Measurements from ENCODE around the gene SLC6A18.

SLC6A18 gene

DNA sequence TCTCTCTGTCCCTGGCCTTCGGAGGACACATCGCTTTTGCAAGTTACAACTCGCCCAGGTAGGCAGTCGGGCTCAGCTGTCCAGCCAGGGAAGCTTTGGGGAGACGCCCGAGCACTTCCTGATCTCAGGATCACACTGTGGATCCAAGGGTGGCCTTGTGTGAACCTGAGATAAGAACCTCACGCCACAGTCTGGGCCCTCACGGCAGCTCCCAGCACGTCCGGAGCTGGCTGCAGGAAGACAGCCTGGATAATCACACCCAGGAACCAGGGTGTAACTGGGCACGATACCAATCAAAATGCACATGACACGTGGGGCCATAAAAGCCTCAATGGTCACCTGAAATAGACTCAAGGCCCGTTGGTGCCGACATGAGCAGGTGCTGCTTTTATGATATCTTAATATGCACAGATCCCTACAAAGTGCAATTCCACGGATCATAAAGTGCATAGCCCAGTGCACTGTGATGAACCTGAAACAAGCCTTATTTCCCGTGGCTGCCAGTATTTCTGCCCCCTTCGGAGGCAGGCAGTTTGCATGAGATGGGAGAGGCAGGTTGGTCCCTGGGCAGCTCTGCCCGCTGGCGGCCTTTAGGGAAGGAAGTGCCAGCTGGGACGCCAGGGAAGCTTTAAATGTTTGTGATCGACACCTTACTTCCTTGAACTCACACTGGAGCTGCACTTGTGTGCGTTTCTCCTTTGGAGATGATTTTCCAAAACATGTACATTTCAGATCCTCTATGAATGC, 14.5 kb downstream of the SLC6A18 start:
- peak; percentile 43 for DNase-seq

DNA sequence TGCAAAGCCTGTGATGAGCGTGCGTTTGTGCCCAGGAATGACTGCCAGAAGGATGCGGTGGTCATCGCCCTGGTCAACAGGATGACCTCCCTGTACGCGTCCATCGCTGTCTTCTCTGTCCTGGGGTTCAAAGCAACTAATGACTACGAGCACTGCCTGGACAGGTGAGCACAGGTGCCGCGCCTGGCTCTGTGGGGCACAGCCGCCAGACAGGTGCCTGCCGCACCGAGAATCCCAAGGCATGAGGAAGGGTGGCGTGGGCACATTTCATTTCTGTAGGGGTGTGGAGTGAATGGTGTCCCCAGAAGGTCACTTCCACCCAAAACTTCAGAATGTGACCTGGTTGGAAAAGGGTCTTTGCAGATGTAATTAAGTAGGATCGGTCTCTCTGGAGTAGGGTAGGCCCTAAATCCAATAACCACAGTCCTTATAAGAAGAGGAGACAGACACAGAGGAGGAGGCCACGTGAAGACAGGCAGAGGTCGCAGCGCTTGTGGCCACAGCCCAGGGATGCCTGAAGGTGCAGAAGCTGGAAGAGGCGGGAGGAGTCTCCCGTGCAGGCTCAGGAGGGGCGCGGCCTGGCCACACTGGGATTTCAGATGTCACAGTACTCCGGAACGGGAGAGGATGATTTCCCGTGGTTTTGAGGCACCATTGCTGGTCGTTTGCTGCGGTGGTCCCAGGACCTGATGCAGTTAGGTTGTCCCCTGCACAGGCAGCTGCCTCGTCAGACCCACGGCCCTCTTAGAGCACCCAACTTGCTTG, 15.5 kb downstream of the SLC6A18 start:
- DNase-seq: no peak

DNA sequence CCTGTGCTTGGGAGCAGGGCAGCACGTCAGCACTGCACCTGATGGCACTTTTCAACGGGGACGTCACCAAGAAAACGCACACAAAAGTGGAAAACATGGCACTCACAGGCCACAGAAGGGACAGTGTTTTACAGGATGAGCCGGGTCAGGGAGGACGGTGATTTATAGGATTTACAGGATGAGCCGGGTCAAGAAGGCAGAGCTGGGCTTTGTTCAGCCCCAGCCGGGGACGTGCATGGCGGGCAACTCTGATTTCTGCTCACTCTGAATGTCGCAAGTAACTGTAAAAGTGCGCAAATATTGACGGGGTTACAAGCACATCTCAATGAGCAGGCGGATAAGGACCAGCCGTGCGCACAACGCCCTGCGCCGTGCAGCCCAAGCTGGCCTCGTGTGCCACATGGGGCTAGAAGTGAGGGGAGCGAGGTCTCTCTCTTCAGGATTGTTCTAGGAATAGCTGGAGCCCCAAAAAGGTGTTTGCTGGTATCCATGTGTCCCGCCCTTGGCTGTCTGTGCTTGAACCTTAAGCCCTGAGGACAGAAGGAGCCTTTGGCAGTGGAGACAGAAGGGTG, 16.4 kb downstream of the SLC6A18 start:
- DNase-seq: no peak

DNA sequence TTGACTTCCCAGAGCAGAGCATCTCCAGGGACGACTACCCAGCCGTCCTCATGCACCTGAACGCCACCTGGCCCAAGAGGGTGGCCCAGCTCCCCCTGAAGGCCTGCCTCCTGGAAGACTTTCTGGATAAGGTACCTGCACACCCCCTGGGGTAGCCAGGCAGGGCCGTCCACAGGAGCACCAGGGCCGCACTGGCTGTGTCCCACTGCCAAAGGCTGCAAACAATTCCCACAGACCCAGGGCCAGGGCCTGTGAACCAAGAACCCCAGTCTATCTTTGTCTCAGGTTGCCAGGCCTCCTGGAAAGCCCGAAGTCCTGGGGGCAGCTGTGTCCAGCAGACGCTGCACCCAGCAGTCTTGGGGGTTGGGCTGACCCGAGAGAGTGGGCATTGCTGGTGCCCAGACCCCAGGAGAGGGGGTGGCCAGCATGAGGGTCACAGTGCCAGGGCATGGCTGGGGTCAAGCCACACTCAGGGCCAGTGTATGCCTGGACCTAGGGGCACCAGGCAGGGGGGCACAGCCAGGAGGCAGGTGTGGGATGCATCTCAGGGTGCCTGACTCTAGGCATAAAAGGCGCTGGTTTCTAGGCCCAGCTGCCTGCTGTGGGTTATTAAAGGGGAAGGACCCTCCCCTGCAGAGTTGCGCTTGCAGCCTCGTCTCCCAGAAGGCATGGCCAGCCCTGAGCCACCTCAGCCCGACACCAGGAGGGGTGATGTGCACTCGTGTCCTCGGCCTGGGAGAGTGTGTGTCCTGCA, 17.7 kb downstream of the SLC6A18 start:
- no peak for DNase-seq

DNA sequence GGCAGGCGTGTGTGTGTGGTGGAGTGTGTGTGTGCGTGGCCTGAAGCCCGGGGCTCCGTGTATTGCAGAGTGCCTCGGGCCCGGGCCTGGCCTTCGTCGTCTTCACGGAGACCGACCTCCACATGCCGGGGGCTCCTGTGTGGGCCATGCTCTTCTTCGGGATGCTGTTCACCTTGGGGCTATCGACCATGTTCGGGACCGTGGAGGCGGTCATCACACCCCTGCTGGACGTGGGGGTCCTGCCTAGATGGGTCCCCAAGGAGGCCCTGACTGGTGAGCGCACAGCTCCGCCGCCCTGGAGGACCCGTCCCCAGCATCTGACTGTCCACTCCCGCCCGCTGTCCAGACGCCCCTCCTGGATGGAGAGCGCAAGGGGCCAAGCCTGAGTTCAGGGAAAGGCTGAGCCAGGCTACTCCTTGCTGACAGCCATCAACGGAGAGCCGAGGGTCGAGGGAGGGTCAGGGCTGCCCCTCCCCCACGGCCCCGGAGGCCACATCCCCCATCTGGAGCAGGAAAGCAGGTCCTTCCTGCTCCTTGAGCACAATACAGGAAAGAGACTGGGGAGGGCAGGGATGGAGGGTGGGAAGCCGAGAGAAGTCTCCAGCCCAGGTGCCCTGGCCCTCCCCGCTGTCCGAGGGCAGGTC, 18.4 kb downstream of the SLC6A18 start:
- no peak for DNase-seq

DNA sequence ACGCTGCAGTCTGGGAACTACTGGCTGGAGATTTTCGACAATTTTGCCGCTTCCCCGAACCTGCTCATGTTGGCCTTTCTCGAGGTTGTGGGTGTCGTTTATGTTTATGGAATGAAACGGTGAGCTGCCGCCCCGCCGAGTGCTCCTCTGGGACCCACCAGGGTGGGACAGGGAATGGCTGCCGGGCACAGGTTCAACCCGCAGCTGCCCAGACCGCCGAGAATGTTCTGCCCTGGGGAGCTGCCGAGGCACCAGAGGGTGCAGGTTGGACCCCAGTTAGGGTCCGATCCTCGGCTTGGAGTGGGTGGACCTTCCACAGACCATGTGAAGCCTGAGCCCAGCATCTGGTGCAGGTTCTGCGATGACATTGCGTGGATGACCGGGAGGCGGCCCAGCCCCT, 19.1 kb downstream of the SLC6A18 start:
- no peak for DNase-seq

DNA sequence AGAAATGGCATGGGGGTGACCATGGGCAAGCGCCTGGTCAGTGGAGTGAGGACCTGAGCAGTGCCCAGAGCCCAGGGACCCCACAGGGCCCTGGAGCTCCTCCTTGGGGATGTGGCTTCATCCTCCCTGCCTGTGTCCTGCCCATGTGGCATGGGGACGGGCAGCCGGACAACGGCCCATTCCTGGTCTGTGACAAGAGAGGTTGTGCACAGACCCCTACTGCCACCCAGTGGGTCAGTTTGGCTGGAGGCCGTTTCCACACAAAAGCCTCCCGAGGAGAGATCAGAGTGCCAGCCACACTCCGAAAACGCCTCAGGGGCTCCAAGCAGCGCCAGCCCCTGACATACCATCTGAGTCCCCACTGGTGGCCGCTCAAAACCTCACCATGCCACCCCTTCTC, 19.8 kb downstream of the SLC6A18 start:
- DNase-seq: peak; percentile 10

DNA sequence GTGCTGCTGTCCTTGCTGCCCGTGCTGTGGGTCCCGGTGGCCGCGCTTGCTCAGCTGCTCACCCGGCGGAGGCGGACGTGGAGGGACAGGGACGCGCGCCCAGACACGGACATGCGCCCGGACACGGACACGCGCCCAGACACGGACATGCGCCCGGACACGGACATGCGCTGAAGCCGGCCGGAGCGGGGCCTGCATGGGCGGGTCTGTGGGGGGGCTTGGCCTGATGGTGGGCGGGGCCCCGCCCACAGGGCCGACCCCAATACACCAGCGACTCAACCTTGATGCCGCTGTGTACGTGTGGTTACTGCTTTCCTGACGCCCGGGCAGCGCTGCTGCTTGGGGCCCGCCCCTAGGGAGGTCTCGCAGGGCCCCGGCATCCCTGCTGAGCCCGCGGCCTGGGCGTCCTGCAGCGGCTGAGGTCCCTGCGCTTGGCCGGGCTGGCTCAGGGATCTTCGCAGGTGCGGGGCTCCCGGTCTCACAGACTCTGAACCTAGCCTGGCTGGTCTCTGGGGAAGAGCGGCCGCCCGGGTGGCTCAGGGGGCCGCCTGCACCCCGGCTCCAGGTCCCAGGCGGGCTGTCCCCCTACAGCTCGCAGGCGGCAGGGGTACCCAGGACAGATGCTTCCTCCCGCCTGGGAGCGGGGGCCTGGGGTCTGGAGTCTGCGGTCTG, 20.9 kb downstream of the SLC6A18 start:
- DNase-seq: peak; percentile 33

DNA sequence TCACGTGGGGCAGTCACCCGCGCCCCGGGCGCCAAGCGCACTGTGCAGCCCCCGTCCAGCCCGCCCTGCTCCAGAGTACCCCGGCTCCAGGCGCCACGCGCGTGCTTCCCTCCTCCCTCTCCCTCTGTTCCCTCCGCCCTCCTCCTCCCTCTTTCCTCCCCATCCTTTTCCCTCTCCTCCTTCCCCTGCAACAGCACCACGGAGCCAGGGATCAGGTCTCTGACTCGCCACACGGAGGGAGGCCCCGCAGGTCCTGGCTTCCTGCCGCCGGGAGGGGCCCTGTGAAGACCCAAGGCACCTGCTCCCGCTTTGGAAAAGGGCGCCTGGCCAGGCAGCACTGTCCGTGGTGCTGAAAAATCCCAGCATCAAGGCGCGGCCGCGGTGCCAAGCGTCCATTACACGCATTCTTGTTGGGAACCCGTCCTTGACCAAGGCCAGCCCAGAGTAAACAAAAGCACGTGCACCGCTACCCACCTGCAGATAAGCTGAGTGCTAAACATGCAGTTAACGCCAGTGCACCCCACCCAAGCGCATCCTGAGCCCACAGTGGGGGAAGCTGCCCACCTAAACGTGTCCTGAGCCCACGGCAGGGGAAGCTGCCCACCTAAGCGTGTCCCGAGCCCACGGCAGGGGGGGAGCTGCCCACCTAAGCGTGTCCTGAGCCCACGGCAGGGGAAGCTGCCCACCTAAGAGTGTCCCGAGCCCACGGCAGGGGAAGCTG, 21.7 kb downstream of the SLC6A18 start:
- peak; percentile 65 for DNase-seq

DNA sequence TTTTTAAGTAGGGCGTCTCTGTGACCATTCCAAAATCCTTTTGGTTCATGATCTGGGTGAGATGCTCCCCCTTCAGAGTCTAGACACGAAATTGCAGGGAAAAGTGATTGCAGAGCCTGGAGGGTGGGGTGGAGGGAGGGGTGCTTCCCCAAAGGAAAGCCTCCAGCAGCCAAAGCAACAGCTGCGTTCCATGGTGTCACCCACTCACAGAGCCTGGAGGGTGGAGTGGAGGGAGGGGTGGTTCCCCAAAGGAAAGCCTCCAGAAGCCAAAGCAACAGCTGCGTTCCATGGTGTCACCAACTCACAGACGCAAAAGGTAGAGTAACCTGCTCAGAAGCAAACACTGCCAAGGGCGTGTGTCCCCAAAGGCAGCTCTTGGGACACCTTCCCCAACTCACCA, 22.6 kb downstream of the SLC6A18 start:
- DNase-seq: no peak

DNA sequence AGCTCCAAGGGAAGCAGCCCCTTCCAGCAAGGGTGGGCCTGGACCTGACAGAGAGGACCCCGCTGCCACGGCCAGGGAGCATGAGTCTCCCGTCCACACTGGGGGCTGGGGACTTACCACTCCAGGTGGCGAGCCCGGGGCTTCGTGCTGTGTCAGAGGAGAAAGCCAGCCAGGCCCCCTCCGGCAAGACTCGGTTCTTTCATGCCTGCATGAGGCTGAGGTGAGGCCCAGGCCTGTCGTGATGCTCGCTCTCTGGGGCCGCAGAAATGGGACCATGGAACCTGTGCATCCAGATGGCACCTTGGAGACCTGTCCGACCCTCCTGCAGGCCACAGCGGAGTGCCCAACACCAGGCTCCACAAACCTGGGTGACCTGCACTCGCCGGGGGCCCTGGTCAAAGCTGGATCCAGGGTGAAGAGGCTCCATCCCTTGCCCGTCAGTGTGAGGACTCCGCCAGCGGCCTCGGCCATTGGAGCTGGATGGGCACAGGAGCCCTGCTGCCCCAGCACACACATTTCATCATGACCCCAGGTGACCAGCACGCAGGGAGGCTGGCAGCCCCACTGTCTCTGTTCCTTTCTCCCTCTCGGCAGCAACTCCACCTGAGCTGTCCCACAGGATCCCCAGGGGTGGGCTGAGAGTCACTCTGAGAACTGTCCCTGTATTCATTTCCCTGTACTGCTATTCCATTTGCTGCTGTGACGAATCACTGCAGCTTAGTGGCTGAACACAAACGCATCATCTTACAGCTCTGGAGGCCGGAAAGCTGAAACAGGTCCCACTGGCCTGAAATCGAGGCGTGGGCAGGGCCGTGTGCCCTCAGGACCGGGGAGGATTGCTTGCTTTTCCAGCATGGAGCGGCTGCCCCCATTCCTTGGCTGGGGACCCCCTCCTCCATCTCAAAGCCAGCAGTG, 24.4 kb downstream of the SLC6A18 start:
- no peak for DNase-seq

DNA sequence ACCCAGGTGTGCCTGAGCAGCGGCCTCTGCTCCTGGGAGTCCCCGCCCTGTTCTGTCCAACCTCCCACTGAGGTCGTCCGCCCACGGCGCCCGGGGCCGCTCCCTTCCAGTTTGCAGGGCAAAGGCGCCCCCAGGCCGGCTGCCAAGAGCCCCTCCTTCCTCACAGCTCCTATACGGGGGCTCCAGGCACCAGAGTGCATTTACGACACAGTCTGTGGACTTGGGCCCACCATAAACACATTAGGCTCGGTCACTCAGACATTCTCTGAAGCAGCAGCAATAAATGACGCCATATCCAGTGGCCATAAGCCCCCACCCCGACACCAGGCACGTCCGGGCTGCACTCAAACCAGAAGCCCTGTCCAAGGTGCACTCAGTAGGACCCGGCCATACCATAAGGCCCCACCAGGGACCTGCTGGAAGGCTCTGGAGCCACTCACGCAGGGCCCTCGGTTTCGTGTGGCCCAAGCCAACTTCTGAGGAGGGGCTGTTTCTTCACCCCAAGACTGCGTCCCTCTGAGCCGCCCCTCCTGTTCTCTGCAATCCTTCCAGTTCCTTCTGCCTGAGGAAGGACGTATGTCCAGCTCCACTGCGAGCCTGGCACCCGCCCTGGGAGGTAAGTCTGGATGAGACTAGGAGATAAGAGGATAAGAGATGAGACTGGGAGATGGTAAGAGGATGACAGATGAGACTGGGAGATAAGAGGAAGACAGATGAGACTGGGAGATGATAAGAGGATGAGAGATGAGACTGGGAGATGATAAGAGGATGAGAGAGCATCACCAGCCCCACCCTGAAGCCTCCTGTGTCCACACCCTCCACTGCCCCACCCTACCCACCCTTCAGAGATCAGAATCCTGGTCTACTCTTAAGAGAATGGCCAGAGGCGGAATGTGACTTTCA, 26.7 kb downstream of the SLC6A18 start:
- DNase-seq: no peak

DNA sequence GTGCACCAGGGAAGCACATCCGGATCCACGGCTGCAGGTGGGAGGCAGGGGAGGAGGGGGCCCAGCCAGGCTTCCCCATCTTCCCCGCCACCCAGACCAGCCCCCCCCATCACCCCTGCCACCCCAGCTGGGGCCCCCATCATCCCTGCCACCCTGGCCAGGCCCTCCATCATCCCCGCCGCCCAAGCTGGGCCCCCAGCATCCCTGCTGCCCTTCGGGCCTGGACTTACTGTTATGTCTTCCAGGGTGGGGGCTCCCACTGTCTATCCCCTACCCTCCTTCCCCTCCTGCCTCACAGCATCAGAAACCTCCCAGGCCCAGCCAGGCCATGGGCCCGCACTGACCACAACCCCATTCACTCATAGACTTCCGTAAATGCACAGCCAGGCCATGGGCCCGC, 27.5 kb downstream of the SLC6A18 start:
- DNase-seq: no peak

DNA sequence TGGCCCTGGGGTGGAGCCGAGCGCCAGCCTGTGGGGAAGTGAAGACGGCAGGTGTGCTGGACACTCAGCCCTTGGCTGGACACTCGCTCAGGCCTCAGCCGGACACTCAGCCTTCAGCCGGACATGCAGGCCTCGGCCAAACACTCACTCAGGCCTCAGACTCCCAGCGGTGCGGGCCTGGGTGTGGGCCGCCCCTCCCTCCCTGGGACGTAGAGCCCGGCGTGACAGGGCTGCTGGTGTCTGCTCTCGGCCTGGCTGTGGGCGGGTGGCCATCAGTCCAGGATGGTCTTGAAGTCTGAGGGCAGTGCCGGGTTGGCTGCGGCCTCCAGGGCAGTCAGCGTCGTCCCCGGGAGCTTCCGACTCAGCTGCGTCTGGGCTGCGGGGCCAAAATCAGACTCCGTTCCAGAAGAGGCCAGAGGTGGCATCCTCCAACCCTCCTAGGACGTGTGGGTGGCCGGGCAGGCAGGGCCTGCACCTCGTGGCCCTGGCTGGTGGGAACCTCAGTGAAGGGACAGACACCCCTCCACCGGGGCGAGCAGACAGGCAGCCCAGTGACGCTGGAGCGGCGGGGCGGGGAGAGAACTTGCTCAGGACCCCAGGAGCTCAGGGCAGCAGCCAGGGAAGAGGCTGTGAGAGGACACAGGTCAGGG, 28.4 kb downstream of the SLC6A18 start:
- no peak for DNase-seq

DNA sequence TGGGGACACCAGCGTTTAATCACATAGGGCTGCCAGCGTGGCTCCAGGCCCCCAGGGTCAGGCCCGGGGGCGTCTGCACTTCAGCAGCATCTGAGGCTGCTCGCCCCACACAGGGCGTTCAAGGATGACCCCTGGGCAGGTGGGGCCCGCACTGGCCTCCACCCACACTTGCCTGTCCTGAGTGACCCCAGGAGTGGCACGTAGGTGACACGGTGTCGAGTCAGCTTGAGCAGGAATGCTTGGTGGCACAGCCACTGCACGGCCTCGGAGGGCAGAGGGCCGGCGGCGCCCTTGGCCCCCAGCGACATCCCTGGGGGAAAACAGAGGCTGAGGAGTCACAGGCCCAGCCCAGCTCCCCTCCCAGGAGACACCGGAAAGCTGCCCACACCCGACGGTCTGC, 29.0 kb downstream of the SLC6A18 start:
- no peak for DNase-seq

DNA sequence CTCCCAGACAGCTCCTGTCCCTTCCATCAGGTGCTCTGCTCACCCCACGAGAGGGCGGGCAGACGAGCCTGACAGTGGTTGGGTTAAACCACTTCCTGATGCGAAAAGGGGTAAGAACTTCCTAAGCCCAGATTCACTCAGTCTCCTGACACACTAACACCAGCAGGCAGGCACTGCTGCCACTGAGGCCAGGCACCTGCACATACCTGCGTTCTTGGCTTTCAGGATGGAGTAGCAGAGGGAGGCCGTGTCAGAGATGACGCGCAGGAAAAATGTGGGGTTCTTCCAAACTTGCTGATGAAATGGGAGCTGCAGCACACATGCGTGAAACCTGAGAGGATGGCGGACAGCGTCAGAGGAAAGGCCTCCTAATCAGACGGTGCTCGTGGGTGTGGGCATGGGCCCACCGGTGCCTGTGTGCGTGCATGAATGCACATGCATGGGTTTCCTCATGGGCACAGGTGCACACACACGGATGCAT, 29.9 kb downstream of the SLC6A18 start:
- DNase-seq: no peak

DNA sequence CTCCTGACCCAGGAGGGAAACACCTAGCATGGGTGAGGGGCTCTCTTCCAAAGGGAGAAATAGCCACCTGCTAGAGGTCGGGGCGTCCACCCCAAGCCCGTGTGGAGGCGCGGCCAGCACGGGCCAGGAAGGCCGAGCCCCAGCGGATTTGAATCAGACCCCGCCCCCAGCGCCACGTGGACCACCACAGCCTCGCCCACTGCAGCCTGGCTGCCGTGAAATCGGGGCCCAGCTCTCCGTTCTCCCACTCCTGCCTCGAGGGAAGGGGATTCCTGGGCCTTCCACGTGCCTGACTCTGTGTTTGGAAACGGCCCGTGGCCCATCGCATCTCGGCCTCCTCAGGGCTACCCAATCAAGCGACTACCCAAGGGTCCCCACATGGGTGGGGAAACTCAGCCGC, 31.6 kb downstream of the SLC6A18 start:
- DNase-seq: no peak

DNA sequence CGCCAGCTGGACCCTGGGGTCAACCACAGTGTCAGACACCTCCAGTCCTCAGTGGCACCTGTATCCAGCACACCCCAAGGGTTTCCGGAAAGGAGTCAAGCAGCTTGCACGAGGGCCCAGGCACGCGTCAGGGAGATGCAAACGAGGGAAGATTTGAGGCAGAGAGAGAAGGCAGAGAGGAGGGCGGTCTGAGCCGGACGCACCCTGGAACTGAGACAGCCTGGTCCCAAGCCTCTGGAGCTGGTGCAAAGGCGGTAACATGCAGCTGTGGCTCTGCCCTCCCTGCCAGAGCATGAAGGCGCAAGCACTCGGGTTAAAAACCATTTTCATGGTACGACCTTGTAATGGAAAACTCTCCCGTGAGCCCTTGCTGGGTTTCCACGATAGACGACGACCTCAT, 32.2 kb downstream of the SLC6A18 start:
- no peak for DNase-seq

DNA sequence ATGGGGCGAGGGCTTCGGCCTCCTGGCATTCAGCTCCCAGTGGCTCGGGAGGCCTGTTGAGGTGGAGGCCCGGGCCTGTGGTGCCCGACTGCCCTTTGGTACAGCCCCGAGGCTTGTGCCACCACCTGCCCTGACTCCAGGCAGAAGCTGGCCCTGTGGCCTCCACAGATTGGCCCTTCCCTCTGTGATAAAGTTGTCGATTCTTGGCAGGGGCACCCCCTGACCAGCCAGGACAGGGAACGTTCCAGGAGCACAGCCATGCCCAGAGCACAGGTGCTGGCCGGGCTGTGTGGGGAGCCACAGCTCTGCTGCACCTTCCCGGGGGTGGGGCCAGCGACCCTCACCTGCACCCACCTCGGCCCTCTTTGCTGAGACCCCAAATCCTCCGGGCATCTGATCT, 32.7 kb downstream of the SLC6A18 start:
- DNase-seq: no peak
